PC-3 (cell line): Measurements from ENCODE around the gene AKAP9. TPM values are rescaled to one million over a fixed set of nuclear protein-coding genes. Genes with fewer than 3 reads are reported as not detected.
A peak's percentile ranks its signal among the peaks of the same experiment; 100 is the strongest.

ENCODE experiments used
- ATAC-seq: fragments of 200-7000 bp; cut with Tn5 transposase; 2 replicates; pipeline ENCODE4 v1.9.1; 2020; ENCODE audit warnings: mild to moderate bottlenecking, moderate library complexity
- BruUV-seq: library from RNA; stranded (reverse); fragments of 400-500 nt; replicated peaks from 2 replicates; lab custom pipeline; 2021; lab: Mats Ljungman, UMichigan
- CTCF ChIA-PET: fragments of 300-600 bp; sonication (Branson Sonifier 250); formaldehyde crosslinking; loops from one replicate; lab custom pipeline; 2022; ENCODE audit warnings: antibody characterized with exemption; lab: Charles Lee
- POLR2A ChIA-PET: fragments of 300-600 bp; sonication (Branson Sonifier 250); formaldehyde crosslinking; loops from one replicate; lab custom pipeline; 2022; ENCODE audit warnings: antibody characterized with exemption; ENCODE audit not compliant: unreplicated experiment; lab: Charles Lee
- DNase-seq: peaks from one replicate; pipeline ENCODE4 v3.0.0-alpha.2; 2015
- H2AFZ ChIP-seq: fragments of 300-600 bp; sonication (generic); 2 replicates; pipeline ENCODE4 v1.6.0; 2016; ENCODE audit warnings: antibody characterized with exemption, low read length
- H3F3A ChIP-seq: fragments of 300-600 bp; sonication (generic); one replicate; pipeline ENCODE4 v1.6.0; 2017; ENCODE audit warnings: antibody characterized with exemption, low read length, control low read depth, mild to moderate bottlenecking; ENCODE audit not compliant: unreplicated experiment
- H3K27ac ChIP-seq: fragments of 300-600 bp; sonication (generic); 2 replicates; pipeline ENCODE4 v1.5.1; 2016; ENCODE audit warnings: mild to moderate bottlenecking, low read length
- H3K27me3 ChIP-seq: fragments of 300-600 bp; sonication (generic); 2 replicates; pipeline ENCODE4 v1.6.1; 2016; ENCODE audit warnings: low read length, mixed read lengths
- H3K36me3 ChIP-seq: fragments of 300-600 bp; sonication (generic); 2 replicates; pipeline ENCODE4 v1.6.1; 2016; ENCODE audit warnings: low read depth, mixed run types, low read length, mixed read lengths
- H3K4me1 ChIP-seq: fragments of 300-600 bp; sonication (generic); 2 replicates; pipeline ENCODE4 v1.5.1; 2016; ENCODE audit warnings: low read length; ENCODE audit not compliant: insufficient read depth
- H3K4me2 ChIP-seq: fragments of 300-600 bp; sonication (generic); 2 replicates; pipeline ENCODE4 v1.6.0; 2016; ENCODE audit warnings: low read length
- H3K4me3 ChIP-seq: fragments of 300-600 bp; sonication (generic); 2 replicates; pipeline ENCODE4 v1.5.1; 2016; ENCODE audit warnings: mild to moderate bottlenecking, low read length, mixed read lengths
- H3K79me2 ChIP-seq: fragments of 300-600 bp; sonication (generic); 2 replicates; pipeline ENCODE4 v1.6.1; 2017; ENCODE audit warnings: low read length, mixed read lengths
- H3K9ac ChIP-seq: fragments of 300-600 bp; sonication (generic); 2 replicates; pipeline ENCODE4 v1.6.0; 2016; ENCODE audit warnings: mild to moderate bottlenecking, low read length
- H3K9me2 ChIP-seq: fragments of 300-600 bp; sonication (generic); replicated peaks from 2 replicates; pipeline ENCODE4 v1.6.1; 2016; ENCODE audit warnings: mixed run types, low read length, mixed read lengths
- H3K9me3 ChIP-seq: fragments of 300-600 bp; sonication (generic); 2 replicates; pipeline ENCODE4 v1.6.1; 2016; ENCODE audit warnings: low read length, mixed read lengths
- H4K20me1 ChIP-seq: fragments of 300-600 bp; sonication (generic); 2 replicates; pipeline ENCODE4 v1.6.1; 2016; ENCODE audit warnings: low read length, mixed read lengths
- EZH2 ChIP-seq: fragments of 300-600 bp; sonication (generic); IDR thresholded peaks from one replicate; pipeline ENCODE4 v1.6.1; 2017; ENCODE audit warnings: antibody characterized with exemption, mild to moderate bottlenecking, low read length; ENCODE audit not compliant: unreplicated experiment
- EZH2phosphoT487 ChIP-seq: fragments of 300-600 bp; sonication (generic); IDR thresholded peaks from 2 replicates; pipeline ENCODE4 v1.6.1; 2018; ENCODE audit warnings: mild to moderate bottlenecking, antibody characterized with exemption, low read length, borderline replicate concordance
- intact Hi-C: fragments of 100-400 bp; cut with micrococcal nuclease; formaldehyde crosslinking; loops from 2 replicates; pipeline ENCODE4 v1.9.0; 2023
- total RNA-seq: library from RNA; depleted of rRNA; stranded (reverse); fragments of >200 nt; gene quantifications from 2 replicates; pipeline ENCODE4 v1.2.3, GENCODE V29; 2014
- TF ChIP-seq, protein P1 (sequence below): fragments of 300-600 bp; sonication (generic); conservative IDR thresholded peaks from 2 replicates; pipeline ENCODE4 v1.5.1; 2017; ENCODE audit warnings: antibody characterized with exemption, low read depth, mild to moderate bottlenecking, low read length

AKAP9 gene
- total RNA-seq, 1 experiment from 2014 or later: 24.9 TPM

DNA sequence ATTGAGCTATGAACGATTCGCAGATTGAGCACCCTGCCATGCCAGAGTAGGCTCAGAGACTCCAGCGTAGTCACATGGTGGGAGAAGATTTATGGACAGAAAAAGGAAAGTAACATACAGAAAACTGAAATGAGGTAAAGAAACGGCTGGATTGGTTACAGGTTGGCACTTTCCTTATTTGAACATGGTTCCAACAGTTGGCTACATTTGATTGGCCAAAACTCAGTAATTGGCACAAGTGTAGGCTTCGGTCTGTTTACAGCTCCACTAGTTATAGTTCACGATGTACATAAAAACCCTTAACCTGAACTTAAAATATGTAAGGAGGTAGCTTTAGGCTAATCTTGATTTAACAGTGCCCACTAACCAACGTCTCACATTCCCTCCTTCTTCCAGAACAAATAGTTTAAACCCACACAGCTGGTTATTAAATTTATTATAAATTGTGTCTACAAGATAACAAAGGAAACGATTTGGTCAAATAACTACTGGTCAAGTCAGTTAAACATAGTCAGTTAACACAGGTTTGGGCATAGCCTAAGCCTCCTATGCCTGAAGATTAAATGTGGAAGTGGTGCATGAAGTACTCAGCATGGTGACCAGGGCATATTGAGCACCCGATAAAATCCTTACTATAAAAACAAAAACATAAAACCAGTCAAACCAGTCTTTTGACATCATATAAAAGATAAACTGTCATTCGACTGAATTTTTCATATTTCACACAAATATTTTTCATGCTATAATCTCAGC, 42.2 kb upstream of the AKAP9 start:
- DNase-seq: peak; percentile 48
- no TSS peak for BruUV-seq
- intact Hi-C loops: loop anchor here (2.0 to 5.0 kb wide), 2 partner anchors 44 to 54 kb away; partner anchors contain the start of gene AKAP9

DNA sequence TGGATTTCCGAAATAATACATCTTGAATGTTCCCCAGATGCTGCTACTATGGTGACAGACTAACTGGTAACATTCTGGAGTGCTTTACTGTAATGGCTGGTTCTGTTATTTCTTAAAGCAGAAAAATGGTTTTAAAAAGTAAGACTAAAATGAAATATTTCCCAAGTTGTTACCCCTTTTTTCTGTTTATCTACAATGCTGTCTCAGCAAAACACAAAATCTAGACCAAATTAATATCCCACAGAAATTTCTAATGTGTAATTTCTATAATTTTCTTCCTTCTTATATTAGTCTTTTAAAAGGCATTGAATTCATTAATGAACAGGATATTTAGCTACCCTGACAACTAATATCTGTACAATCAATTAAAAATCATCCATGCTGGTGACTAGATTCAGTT, 41.1 kb upstream of the AKAP9 start:
- intact Hi-C loops: loop anchor here (2.0 to 5.0 kb wide), 2 partner anchors 43 to 53 kb away; partner anchors contain the start of gene AKAP9
- peaks cover 16% of the 10 kb centered on the region for H3K4me1 ChIP-seq
- no peak overlapping the region for H3K27ac ChIP-seq
- H3K79me2 ChIP-seq: no peaks in the 10 kb centered on the region
- no peaks in the 10 kb centered on the region for H3F3A ChIP-seq
- no peaks in the 10 kb centered on the region for H3K27me3 ChIP-seq
- H3K9me2 ChIP-seq: no peaks in the 10 kb centered on the region
- CTCF ChIA-PET: no interaction called here
- H3K4me3 ChIP-seq: no peak overlapping the region
- no peak overlapping the region for H2AFZ ChIP-seq
- BruUV-seq: no TSS peak
- ATAC-seq (no peak), DNase-seq (no peak)
- H3K9ac ChIP-seq: no peak overlapping the region
- TF ChIP-seq, protein P1, sequence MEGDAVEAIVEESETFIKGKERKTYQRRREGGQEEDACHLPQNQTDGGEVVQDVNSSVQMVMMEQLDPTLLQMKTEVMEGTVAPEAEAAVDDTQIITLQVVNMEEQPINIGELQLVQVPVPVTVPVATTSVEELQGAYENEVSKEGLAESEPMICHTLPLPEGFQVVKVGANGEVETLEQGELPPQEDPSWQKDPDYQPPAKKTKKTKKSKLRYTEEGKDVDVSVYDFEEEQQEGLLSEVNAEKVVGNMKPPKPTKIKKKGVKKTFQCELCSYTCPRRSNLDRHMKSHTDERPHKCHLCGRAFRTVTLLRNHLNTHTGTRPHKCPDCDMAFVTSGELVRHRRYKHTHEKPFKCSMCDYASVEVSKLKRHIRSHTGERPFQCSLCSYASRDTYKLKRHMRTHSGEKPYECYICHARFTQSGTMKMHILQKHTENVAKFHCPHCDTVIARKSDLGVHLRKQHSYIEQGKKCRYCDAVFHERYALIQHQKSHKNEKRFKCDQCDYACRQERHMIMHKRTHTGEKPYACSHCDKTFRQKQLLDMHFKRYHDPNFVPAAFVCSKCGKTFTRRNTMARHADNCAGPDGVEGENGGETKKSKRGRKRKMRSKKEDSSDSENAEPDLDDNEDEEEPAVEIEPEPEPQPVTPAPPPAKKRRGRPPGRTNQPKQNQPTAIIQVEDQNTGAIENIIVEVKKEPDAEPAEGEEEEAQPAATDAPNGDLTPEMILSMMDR: no peak
- TF ChIP-seq EZH2phosphoT487: no peak
- TF ChIP-seq EZH2: no peak
- POLR2A ChIA-PET: no interaction called here
- H4K20me1 ChIP-seq: no peaks in the 10 kb centered on the region
- no peak overlapping the region for H3K4me2 ChIP-seq
- H3K9me3 ChIP-seq: no peaks in the 10 kb centered on the region
- no peaks in the 10 kb centered on the region for H3K36me3 ChIP-seq

More for the DNA sequence above, 42.2 kb upstream of the AKAP9 start:
- Histone ChIP-seq H3K9ac (0 out of 2 replicates have a peak overlapping the region, but pooled peaks have one; percentile 11), H2AFZ (peak overlapping the region; percentile 84), H3K27me3 (no peaks in the 10 kb centered on the region), H3K4me3 (peak overlapping the region; percentile 56), H3K36me3 (no peaks in the 10 kb centered on the region), H3K4me2 (peak overlapping the region; percentile 63), H3F3A (no peaks in the 10 kb centered on the region), H4K20me1 (no peaks in the 10 kb centered on the region), H3K9me3 (no peaks in the 10 kb centered on the region), H3K79me2 (no peaks in the 10 kb centered on the region), H3K27ac (0 out of 2 replicates have a peak overlapping the region, but pooled peaks have one; percentile 11), H3K4me1 (peaks cover 23% of the 10 kb centered on the region), H3K9me2 (no peaks in the 10 kb centered on the region)
- peak; percentile 82 for ATAC-seq
- TF ChIP-seq EZH2 (no peak), EZH2phosphoT487 (no peak)
- TF ChIP-seq, protein P1: no peak
- ChIA-PET CTCF (no interaction called here), POLR2A (interaction anchor here (0.6 to 0.7 kb wide), 2 partner anchors 172 to 759 kb away, joined by 3 to 4 read pairs; no protein-coding TSS in a partner anchor)

DNA sequence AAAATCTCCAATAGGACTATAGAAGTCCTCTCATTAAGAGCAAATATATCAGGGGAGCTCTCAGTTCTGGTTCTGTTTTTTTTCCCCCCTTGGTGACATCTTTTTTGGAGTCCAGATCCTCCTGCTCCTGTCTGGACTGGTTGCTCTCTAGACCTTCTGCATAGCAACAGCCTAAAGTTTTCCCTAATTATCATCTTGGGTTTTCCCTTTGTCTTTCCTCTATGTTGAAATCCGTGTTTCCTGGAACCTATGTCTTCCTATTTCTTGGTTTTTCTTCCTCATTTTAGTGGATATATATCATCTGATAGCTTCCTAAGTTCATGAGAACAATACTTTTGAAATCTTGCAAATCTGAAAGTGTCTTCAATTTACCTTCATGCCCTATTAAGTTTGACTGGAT, 30.5 kb upstream of the AKAP9 start:
- no peaks in the 10 kb centered on the region for H3K27me3 ChIP-seq
- H3K4me2 ChIP-seq: no peak overlapping the region
- ChIA-PET POLR2A (no interaction called here), CTCF (no interaction called here)
- peaks cover 8% of the 10 kb centered on the region for H3K4me1 ChIP-seq
- no peaks in the 10 kb centered on the region for H3F3A ChIP-seq
- H3K9me3 ChIP-seq: no peaks in the 10 kb centered on the region
- no peaks in the 10 kb centered on the region for H3K79me2 ChIP-seq
- TF ChIP-seq, protein P1: no peak
- TF ChIP-seq EZH2phosphoT487 (no peak), EZH2 (no peak)
- H3K9ac ChIP-seq: no peak overlapping the region
- H4K20me1 ChIP-seq: no peaks in the 10 kb centered on the region
- DNase-seq (no peak), ATAC-seq (no peak)
- H3K36me3 ChIP-seq: no peaks in the 10 kb centered on the region
- no peak overlapping the region for H2AFZ ChIP-seq
- no peaks in the 10 kb centered on the region for H3K9me2 ChIP-seq
- intact Hi-C loops: no loop called here
- H3K4me3 ChIP-seq: no peak overlapping the region
- no peak overlapping the region for H3K27ac ChIP-seq
- BruUV-seq: no TSS peak
